GM18502 (cell line): ENCODE measurements around the gene MYO1F.
"Not testable (repeated sequence)": the region's sequence is repeated elsewhere in the genome, so short reads cannot be mapped to it uniquely, and the experiment has no call there.

Source experiments
- ATAC-seq: cut with Tn5 transposase; IDR thresholded peaks from one replicate; pipeline ENCODE4 v1.9.1; 2021; ENCODE audit warnings: mild to moderate bottlenecking; ENCODE audit not compliant: unreplicated experiment, poor library complexity

MYO1F gene

GRCh38 chr19:8600816-8601215 lies 23.6 kb upstream of the MYO1F start:
- ATAC-seq = no peak

- ATAC-seq = no peak
Measured at GRCh38 chr19:8600064-8600463, 22.8 kb upstream of the MYO1F start.

GRCh38 chr19:8596168-8596567 lies 18.9 kb upstream of the MYO1F start:
- no peak for ATAC-seq

- ATAC-seq = no peak
Measured at GRCh38 chr19:8595651-8596050, 18.4 kb upstream of the MYO1F start.

GRCh38 chr19:8593931-8594330 lies 16.7 kb upstream of the MYO1F start:
- ATAC-seq = no peak

- no peak for ATAC-seq
Measured at GRCh38 chr19:8592231-8593009, 15.2 kb upstream of the MYO1F start.

- no peak for ATAC-seq
Measured at GRCh38 chr19:8589177-8589714, 12.0 kb upstream of the MYO1F start.

GRCh38 chr19:8585894-8586750 lies 8.9 kb upstream of the MYO1F start:
- ATAC-seq = no peak

- no peak for ATAC-seq
Measured at GRCh38 chr19:8584965-8585893, 8.0 kb upstream of the MYO1F start.

GRCh38 chr19:8580710-8581281 lies 3.6 kb upstream of the MYO1F start:
- peak; percentile 59 for ATAC-seq

- no peak for ATAC-seq
Measured at GRCh38 chr19:8578642-8579265, 1.5 kb upstream of the MYO1F start.

GRCh38 chr19:8577741-8578140 lies 499 bp upstream of the MYO1F start:
- no peak for ATAC-seq

- ATAC-seq = no peak
Measured at GRCh38 chr19:8576273-8576993, 809 bp downstream of the MYO1F start.

GRCh38 chr19:8575467-8575997 lies 1.7 kb downstream of the MYO1F start:
- no peak for ATAC-seq

- ATAC-seq = not testable (repeated sequence)
Measured at GRCh38 chr19:8574619-8574922, 2.7 kb downstream of the MYO1F start.

- ATAC-seq = no peak
Measured at GRCh38 chr19:8573316-8573715, 3.9 kb downstream of the MYO1F start.

- no peak for ATAC-seq
Measured at GRCh38 chr19:8571006-8571411, 6.2 kb downstream of the MYO1F start.

- ATAC-seq = peak; percentile 65
Measured at GRCh38 chr19:8569066-8569771, 8.0 kb downstream of the MYO1F start.
